Natural killer cell (primary cell): ENCODE measurements around the gene AP3B2. TPM values are rescaled to one million over a fixed set of nuclear protein-coding genes. Genes with fewer than 3 reads are reported as not detected.

ENCODE experiments used
- ATAC-seq, 3 donors: fragments of 150-1000 bp in 2 of 3; fragments of 200-7000 bp in 1 of 3; cut with Tn5 transposase; 1 replicate in 1 of 3; 2 replicates in 2 of 3; pipeline ENCODE4 v1.10.0; 2021; ENCODE audit warnings: mild to moderate bottlenecking in 2 of 3, moderate library complexity in 2 of 3
- DNase-seq, 2 donors: peaks; one replicate each; pipeline versions ENCODE4 v3.0.0 to v3.0.0-alpha.2; 2013 to 2021; ENCODE audit warnings: mixed read lengths in 1 of 2
- H3K27ac ChIP-seq: one replicate; pipeline ENCODE4 v1.5.1; 2013; ENCODE audit warnings: mild to moderate bottlenecking, low read length
- H3K27me3 ChIP-seq: one replicate; pipeline ENCODE4 v1.6.1; 2013; ENCODE audit warnings: low read length; ENCODE audit not compliant: control insufficient read depth, insufficient read depth
- H3K36me3 ChIP-seq: one replicate; pipeline ENCODE4 v1.6.1; 2013; ENCODE audit warnings: low read length; ENCODE audit not compliant: control insufficient read depth, insufficient read depth
- H3K4me1 ChIP-seq: one replicate; pipeline ENCODE4 v1.6.1; 2013; ENCODE audit warnings: low read length; ENCODE audit not compliant: control insufficient read depth, insufficient read depth
- H3K4me3 ChIP-seq: one replicate; pipeline ENCODE4 v1.5.1; 2013; ENCODE audit warnings: low read length
- H3K9me3 ChIP-seq: one replicate; pipeline ENCODE4 v1.6.1; 2013; ENCODE audit warnings: low read length; ENCODE audit not compliant: control insufficient read depth, insufficient read depth
- H3K27ac Mint-ChIP-seq, 2 donors: one replicate each; pipeline ENCODE4 v1.8.0; 2022; ENCODE audit warnings: mild to moderate bottlenecking in 2 of 2, mixed read lengths in 2 of 2, moderate library complexity in 1 of 2
- H3K27me3 Mint-ChIP-seq, 2 donors: one replicate each; pipeline ENCODE4 v1.8.0; 2022; ENCODE audit warnings: low read depth in 2 of 2, mixed read lengths in 2 of 2
- H3K36me3 Mint-ChIP-seq: one replicate; pipeline ENCODE4 v1.8.0; 2022; ENCODE audit warnings: mixed read lengths
- H3K4me1 Mint-ChIP-seq, 2 donors: one replicate each; pipeline ENCODE4 v1.8.0; 2022; ENCODE audit warnings: mixed read lengths in 2 of 2
- H3K4me3 Mint-ChIP-seq: one replicate; pipeline ENCODE4 v1.8.0; 2022; ENCODE audit warnings: mild to moderate bottlenecking, moderate library complexity, mixed read lengths
- H3K9me3 Mint-ChIP-seq, 2 donors: one replicate each; pipeline ENCODE4 v1.8.0; 2022; ENCODE audit warnings: mixed read lengths in 2 of 2
- WGBS: methylation state at CpG from one replicate; pipeline ENCODE4 v1.1.7; 2013; ENCODE audit warnings: missing lambda C conversion rate; ENCODE audit not compliant: insufficient coverage; 5-methylcytosine and 5-hydroxymethylcytosine counted together
- intact Hi-C: fragments of 100-400 bp; cut with micrococcal nuclease; formaldehyde crosslinking; loops from one replicate; pipeline ENCODE4 v1.14.2; 2022
- total RNA-seq, 4 donors: library from RNA; stranded (reverse); fragments of 120-200 nt in 1 of 4; gene quantifications; one replicate each; pipeline versions ENCODE4 v1.2.3 to v1.2.4, GENCODE V29; 2013 to 2022
- TF ChIP-seq, protein P1 (sequence below): fragments of 200-600 bp; IDR thresholded peaks from one replicate; pipeline ENCODE4 v1.8.0; 2022; ENCODE audit warnings: antibody characterized with exemption

Gene AP3B2, protein sequence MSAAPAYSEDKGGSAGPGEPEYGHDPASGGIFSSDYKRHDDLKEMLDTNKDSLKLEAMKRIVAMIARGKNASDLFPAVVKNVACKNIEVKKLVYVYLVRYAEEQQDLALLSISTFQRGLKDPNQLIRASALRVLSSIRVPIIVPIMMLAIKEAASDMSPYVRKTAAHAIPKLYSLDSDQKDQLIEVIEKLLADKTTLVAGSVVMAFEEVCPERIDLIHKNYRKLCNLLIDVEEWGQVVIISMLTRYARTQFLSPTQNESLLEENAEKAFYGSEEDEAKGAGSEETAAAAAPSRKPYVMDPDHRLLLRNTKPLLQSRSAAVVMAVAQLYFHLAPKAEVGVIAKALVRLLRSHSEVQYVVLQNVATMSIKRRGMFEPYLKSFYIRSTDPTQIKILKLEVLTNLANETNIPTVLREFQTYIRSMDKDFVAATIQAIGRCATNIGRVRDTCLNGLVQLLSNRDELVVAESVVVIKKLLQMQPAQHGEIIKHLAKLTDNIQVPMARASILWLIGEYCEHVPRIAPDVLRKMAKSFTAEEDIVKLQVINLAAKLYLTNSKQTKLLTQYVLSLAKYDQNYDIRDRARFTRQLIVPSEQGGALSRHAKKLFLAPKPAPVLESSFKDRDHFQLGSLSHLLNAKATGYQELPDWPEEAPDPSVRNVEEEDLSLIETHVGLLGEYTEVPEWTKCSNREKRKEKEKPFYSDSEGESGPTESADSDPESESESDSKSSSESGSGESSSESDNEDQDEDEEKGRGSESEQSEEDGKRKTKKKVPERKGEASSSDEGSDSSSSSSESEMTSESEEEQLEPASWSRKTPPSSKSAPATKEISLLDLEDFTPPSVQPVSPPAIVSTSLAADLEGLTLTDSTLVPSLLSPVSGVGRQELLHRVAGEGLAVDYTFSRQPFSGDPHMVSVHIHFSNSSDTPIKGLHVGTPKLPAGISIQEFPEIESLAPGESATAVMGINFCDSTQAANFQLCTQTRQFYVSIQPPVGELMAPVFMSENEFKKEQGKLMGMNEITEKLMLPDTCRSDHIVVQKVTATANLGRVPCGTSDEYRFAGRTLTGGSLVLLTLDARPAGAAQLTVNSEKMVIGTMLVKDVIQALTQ
- total RNA-seq = under 1 TPM in 1 of 3 donors, not detected in 2; 0.59 TPM
- 0.09 TPM for total RNA-seq (2013)

DNA sequence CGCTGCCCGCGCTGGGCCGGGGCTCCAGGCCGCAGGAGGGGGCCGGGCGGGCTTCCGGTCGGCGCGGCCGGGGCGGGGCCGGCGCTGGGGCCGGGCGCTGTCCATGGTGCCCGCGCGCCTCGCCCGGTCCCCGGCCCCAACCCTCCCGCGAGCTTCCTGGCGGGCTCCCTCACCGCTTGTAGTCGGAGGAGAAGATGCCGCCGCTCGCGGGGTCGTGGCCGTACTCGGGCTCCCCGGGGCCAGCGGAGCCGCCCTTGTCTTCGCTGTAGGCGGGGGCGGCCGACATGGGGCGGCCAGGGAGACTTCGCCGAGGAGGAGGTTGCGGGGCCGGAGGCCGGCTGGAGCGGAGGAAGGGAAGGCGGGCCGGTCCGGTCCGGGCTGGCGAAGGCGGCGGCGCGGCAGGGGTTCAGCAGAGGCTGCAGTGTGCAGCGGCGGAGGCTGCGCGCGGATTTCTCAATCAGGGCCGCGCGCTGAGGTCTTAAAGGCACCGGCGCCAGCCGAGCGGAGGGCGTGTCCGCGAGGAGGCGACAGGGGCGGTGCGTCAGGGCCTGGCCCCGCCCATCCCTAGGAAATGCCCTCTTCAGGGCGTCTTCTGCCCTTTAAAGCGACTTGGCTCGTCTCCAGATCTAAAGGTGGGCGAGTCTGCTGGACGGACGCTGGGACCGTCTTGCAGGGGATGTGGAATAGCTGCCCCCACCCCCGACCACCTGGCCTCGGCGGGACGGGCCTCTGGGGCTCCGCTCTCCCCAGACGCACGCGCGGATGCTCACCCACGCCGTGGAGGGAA, at the start of gene AP3B2:
AP3B2 (minus strand) TSS at position 455 of the 787 bp plus-strand sequence; CDS start at position 286, 169 bp downstream.
- TF ChIP-seq, protein P1, sequence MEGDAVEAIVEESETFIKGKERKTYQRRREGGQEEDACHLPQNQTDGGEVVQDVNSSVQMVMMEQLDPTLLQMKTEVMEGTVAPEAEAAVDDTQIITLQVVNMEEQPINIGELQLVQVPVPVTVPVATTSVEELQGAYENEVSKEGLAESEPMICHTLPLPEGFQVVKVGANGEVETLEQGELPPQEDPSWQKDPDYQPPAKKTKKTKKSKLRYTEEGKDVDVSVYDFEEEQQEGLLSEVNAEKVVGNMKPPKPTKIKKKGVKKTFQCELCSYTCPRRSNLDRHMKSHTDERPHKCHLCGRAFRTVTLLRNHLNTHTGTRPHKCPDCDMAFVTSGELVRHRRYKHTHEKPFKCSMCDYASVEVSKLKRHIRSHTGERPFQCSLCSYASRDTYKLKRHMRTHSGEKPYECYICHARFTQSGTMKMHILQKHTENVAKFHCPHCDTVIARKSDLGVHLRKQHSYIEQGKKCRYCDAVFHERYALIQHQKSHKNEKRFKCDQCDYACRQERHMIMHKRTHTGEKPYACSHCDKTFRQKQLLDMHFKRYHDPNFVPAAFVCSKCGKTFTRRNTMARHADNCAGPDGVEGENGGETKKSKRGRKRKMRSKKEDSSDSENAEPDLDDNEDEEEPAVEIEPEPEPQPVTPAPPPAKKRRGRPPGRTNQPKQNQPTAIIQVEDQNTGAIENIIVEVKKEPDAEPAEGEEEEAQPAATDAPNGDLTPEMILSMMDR = no peak
- Mint-ChIP-seq H3K36me3 (no peaks in the 10 kb centered on the region), H3K27me3 (peaks cover 0 to 18% of the 10 kb centered on the region in 2 donors), H3K4me1 (peaks cover 5 to 6% of the 10 kb centered on the region in 2 donors), H3K9me3 (no peaks in the 10 kb centered on the region), H3K4me3 (peak within 1 kb of the TSS; percentile 75), H3K27ac (no peak within 1 kb of the TSS)
- H3K4me1 ChIP-seq = peaks cover 12% of the 10 kb centered on the region
- DNase-seq (peak; percentile 60 to 83), ATAC-seq (peak; percentile 89 to 94 (median 92))
- H3K9me3 ChIP-seq = no peaks in the 10 kb centered on the region
- no peaks in the 10 kb centered on the region for H3K27me3 ChIP-seq
- H3K4me3 ChIP-seq = peak within 1 kb of the TSS; percentile 27
- intact Hi-C loops = no loop called here
- H3K36me3 ChIP-seq = no peaks in the 10 kb centered on the region
- H3K27ac ChIP-seq = no peak within 1 kb of the TSS
- WGBS = under 1% methylated on average over 95 of the region's 95 CpGs

DNA sequence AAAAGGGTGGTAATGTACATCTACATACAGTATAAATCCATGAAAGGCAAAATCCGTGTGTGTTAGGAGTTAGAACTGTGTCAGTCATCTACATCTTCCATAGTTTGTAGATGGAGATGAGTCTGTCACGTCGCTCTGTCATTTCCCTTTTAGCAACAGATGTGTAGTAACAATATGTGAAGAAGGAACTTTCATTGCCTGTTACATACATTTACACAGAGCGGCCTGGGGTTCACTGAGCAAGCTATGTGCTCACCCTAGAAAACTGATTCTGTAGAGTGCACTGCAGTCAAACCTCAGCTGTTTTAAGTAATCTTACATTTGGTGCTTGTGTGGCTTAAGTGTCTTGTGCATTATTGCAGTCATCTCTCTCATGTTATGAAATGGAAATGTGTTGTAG, 41.6 kb upstream of the AP3B2 start:
- Histone ChIP-seq H3K27me3 (no peaks in the 10 kb centered on the region), H3K4me3 (peak overlapping the region; percentile 73), H3K27ac (no peak overlapping the region), H3K9me3 (no peaks in the 10 kb centered on the region), H3K4me1 (peaks cover 20% of the 10 kb centered on the region), H3K36me3 (peaks cover 23% of the 10 kb centered on the region)
- ATAC-seq (no peak), DNase-seq (peak in 1 of 2 donors; percentile 4)
- intact Hi-C loops = no loop called here
- H3K27me3 Mint-ChIP-seq = no peaks in the 10 kb centered on the region
- peaks cover 17% of the 10 kb centered on the region for H3K36me3 Mint-ChIP-seq
- H3K4me3 Mint-ChIP-seq = peak overlapping the region; percentile 99
- H3K27ac Mint-ChIP-seq = peak overlapping the region; percentile 91 to 94
- peaks cover 38 to 39% of the 10 kb centered on the region in 2 donors for H3K4me1 Mint-ChIP-seq
- WGBS = 25% methylated on average over 4 of the region's 4 CpGs
- H3K9me3 Mint-ChIP-seq = no peaks in the 10 kb centered on the region
- TF ChIP-seq, protein P1 = no peak

DNA sequence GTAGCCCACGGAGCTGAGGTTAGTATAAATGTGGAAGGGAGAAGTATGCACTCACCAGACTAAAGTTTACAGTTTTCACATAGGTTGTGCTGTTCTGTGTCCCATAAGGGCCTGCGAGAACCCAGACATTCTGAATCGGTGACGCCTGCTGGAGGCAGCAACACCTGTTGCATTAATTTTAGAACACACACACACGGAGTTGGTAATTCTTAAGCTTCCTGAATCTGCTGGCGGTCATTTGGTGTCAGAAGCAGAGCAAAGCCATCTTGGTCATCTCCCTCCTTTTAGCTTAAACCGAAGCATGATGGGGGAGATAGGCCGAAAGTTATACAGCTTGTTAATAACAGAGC, 41.1 kb upstream of the AP3B2 start:
- Mint-ChIP-seq H3K4me1 (peaks cover 34 to 38% of the 10 kb centered on the region in 2 donors), H3K27me3 (no peaks in the 10 kb centered on the region), H3K4me3 (peak overlapping the region; percentile 99), H3K36me3 (peaks cover 12% of the 10 kb centered on the region), H3K9me3 (no peaks in the 10 kb centered on the region), H3K27ac (peak overlapping the region; percentile 91 to 94)
- intact Hi-C loops = loop anchor here (1.0 kb wide), 1 partner anchor 58 kb away; the partner anchor contains the start of gene WHAMM
- Histone ChIP-seq H3K4me3 (peak overlapping the region; percentile 73), H3K27me3 (no peaks in the 10 kb centered on the region), H3K9me3 (no peaks in the 10 kb centered on the region), H3K4me1 (peaks cover 20% of the 10 kb centered on the region), H3K27ac (peak overlapping the region; percentile 71), H3K36me3 (peaks cover 19% of the 10 kb centered on the region)
- ATAC-seq (peak; percentile 40 to 55 (median 43)), DNase-seq (peak in 1 of 2 donors; percentile 47)
- TF ChIP-seq, protein P1 = no peak
- 2% methylated on average over 7 of the region's 8 CpGs for WGBS
